Heart left ventricle (tissue), 16 donors: Measurements from ENCODE around the gene PALM3. TPM values are rescaled to one million over a fixed set of nuclear protein-coding genes. Genes with fewer than 3 reads are reported as not detected.

ENCODE experiments used
- ATAC-seq, 4 donors: fragments of 200-7000 bp; cut with Tn5 transposase; one replicate each; pipeline ENCODE4 v1.9.1; 2020 to 2022; ENCODE audit warnings: moderate library complexity in 4 of 4, mild to moderate bottlenecking in 3 of 4, moderate number of reproducible peaks in 1 of 4
- DNase-seq, 5 donors: peaks; one replicate each; pipeline ENCODE4 v3.0.0-alpha.2; 2020
- H3K27ac ChIP-seq, 12 donors: fragments of 200-600 bp; sonication (generic) in 4 of 12; one replicate each; pipeline versions ENCODE4 v1.5.0 to v1.8.0; 2016 to 2022; ENCODE audit warnings: mild to moderate bottlenecking in 2 of 12
- H3K27me3 ChIP-seq, 9 donors: fragments of 200-600 bp; sonication (generic) in 2 of 9; one replicate each; pipeline versions ENCODE4 v1.5.1 to v1.8.0; 2016 to 2022; ENCODE audit warnings: mild to moderate bottlenecking in 3 of 9
- H3K36me3 ChIP-seq, 9 donors: fragments of 200-600 bp; sonication (generic) in 2 of 9; one replicate each; pipeline versions ENCODE4 v1.5.0 to v1.8.0; 2018 to 2022; ENCODE audit warnings: mild to moderate bottlenecking in 2 of 9
- H3K4me1 ChIP-seq, 12 donors: fragments of 200-600 bp; sonication (generic) in 4 of 12; one replicate each; pipeline versions ENCODE4 v1.5.0 to v1.8.0; 2016 to 2022; ENCODE audit warnings: mild to moderate bottlenecking in 3 of 12
- H3K4me3 ChIP-seq, 12 donors: fragments of 200-600 bp; sonication (generic) in 4 of 12; one replicate each; pipeline versions ENCODE4 v1.5.0 to v1.8.0; 2017 to 2022; ENCODE audit warnings: mild to moderate bottlenecking in 9 of 12, moderate library complexity in 4 of 12
- H3K9me3 ChIP-seq, 12 donors: fragments of 200-600 bp; sonication (generic) in 4 of 12; one replicate each; pipeline versions ENCODE4 v1.5.0 to v1.8.0; 2016 to 2022; ENCODE audit warnings: mild to moderate bottlenecking in 1 of 12
- POLR2A ChIP-seq, 2 donors: fragments of 450-650 bp; IDR thresholded peaks; one replicate each; pipeline ENCODE4 v1.6.1; 2017; ENCODE audit warnings: antibody characterized with exemption in 2 of 2, mild to moderate bottlenecking in 2 of 2, moderate library complexity in 2 of 2
- WGBS, 4 donors: extraction: QIAGEN DNeasy Blood & Tissue Kit in 2 of 4; methylation state at CpG; one replicate each; pipeline versions ENCODE4 v1.1.5 to v1.1.7; 2013 to 2018; 5-methylcytosine and 5-hydroxymethylcytosine counted together
- intact Hi-C, 10 donors: fragments of 100-400 bp; cut with DNase I; formaldehyde crosslinking; loops; one replicate each; pipeline versions ENCODE4 v1.11.1 to v1.14.2; 2022
- polyA plus RNA-seq, 2 donors: library from polyadenylated mRNA; stranded (reverse); fragments of 200-250 nt; gene quantifications; one replicate each; pipeline ENCODE4 v1.2.3, GENCODE V29; 2013
- total RNA-seq, 9 donors: library from RNA; depleted of rRNA in 2 of 9; stranded (reverse); fragments of >200 nt in 2 of 9; fragmentation: NEBNext Ultra II Directional in 3 of 9; extraction: Animal tissue kit (Norgen Biotek cat#: 25700) in 3 of 9; gene quantifications; one replicate each; pipeline versions ENCODE4 v1.1.0 to v1.2.4, GENCODE V29; 2016 to 2023
- TF ChIP-seq, protein P1 (sequence below), 12 donors: fragments of 200-600 bp; sonication (generic) in 4 of 12; IDR thresholded peaks; one replicate each; pipeline versions ENCODE4 v1.5.0 to v1.8.0; 2018 to 2022; ENCODE audit warnings: antibody characterized with exemption in 12 of 12, mild to moderate bottlenecking in 5 of 12
- donor health status: ischemic (EF 13 %, LVEDD 7.1; RV severe dilation, severe dysfunction).
- donor health status: healthy with polysubstance abuse.
- donor health status: DM: no; HTN: yes; CAD: no.
- donor health status: DM: no; HTN: no; CAD: no.
- donor health status: ischemic (EF 25% LVEDD 6.9; RV normal size, moderate dysfunction).
- donor health status: ischemic (EF 25% LVEDD 5.7; RV mildly dilated, moderate dysfunction).
- donor health status: healthy.
- donor health status: DM: yes; HTN: yes; CAD: no.
- donor health status: ischemic (EF 35%, LVEDD 5.7; RV mildly dilated, moderate dysfunction).
- donor health status: nonischemic (EF 11% LVEDD 7.7; RV severe dilation, severe dysfunction).
- donor health status: DM: yes; HTN: yes; CAD: no.
- donor health status: PGD.
- donor health status: ischemic (EF 29% LVEDD 5.4; RV normal size, mild dysfunction).
- donor health status: nonischemic (EF 23%, LVEDD 6.1; RV moderate dilation, normal function).

Gene PALM3
- total and polyA plus RNA-seq, 11 donors: 0.06 to 0.60 (median 0.30) TPM; not detected in 6

DNA sequence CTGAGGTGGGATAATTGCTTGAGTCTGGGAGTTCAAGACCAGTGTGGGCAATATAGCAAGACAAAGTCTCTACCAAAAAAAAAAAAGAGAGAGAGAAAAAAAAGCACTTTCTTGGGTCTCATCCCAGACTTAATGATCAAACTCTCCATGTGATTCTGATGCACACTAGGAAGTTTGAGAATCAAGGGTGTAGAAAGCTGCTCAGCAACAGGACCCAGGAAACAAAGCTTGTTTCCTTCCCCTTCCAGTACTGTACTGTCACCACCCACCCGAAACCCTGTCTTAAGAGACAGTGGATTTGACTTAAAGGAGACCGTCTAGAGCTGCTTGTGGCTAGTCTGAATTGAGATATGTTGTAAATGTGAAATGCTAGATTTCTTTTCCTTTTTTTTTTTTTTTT is 16.5 kb upstream of the PALM3 start:
- intact Hi-C loops: loop anchor here in 2 of 10 donors (10.0 kb wide), 3 partner anchors 124 to 484 kb away; partner anchors contain the start of gene DCAF15 (in 1 of the 2)
- Histone ChIP-seq H3K4me1 (peaks cover 4 to 53% (median 24%) of the 10 kb centered on the region in 12 donors), H3K36me3 (no peaks in the 10 kb centered on the region), H3K9me3 (no peaks in the 10 kb centered on the region), H3K27me3 (no peaks in the 10 kb centered on the region), H3K27ac (peak overlapping the region in 1 of 12 donors; percentile 71), H3K4me3 (no peak overlapping the region)
- WGBS, 4 donors: 73 to 86% (median 79%) methylated on average over 2 of the region's 2 CpGs
- ATAC-seq (no peak), DNase-seq (no peak)
- TF ChIP-seq, protein P1, sequence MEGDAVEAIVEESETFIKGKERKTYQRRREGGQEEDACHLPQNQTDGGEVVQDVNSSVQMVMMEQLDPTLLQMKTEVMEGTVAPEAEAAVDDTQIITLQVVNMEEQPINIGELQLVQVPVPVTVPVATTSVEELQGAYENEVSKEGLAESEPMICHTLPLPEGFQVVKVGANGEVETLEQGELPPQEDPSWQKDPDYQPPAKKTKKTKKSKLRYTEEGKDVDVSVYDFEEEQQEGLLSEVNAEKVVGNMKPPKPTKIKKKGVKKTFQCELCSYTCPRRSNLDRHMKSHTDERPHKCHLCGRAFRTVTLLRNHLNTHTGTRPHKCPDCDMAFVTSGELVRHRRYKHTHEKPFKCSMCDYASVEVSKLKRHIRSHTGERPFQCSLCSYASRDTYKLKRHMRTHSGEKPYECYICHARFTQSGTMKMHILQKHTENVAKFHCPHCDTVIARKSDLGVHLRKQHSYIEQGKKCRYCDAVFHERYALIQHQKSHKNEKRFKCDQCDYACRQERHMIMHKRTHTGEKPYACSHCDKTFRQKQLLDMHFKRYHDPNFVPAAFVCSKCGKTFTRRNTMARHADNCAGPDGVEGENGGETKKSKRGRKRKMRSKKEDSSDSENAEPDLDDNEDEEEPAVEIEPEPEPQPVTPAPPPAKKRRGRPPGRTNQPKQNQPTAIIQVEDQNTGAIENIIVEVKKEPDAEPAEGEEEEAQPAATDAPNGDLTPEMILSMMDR (IDR thresholded peaks at IDR 0.05): no peak
- TF ChIP-seq POLR2A (IDR thresholded peaks at IDR 0.05): no peak

DNA sequence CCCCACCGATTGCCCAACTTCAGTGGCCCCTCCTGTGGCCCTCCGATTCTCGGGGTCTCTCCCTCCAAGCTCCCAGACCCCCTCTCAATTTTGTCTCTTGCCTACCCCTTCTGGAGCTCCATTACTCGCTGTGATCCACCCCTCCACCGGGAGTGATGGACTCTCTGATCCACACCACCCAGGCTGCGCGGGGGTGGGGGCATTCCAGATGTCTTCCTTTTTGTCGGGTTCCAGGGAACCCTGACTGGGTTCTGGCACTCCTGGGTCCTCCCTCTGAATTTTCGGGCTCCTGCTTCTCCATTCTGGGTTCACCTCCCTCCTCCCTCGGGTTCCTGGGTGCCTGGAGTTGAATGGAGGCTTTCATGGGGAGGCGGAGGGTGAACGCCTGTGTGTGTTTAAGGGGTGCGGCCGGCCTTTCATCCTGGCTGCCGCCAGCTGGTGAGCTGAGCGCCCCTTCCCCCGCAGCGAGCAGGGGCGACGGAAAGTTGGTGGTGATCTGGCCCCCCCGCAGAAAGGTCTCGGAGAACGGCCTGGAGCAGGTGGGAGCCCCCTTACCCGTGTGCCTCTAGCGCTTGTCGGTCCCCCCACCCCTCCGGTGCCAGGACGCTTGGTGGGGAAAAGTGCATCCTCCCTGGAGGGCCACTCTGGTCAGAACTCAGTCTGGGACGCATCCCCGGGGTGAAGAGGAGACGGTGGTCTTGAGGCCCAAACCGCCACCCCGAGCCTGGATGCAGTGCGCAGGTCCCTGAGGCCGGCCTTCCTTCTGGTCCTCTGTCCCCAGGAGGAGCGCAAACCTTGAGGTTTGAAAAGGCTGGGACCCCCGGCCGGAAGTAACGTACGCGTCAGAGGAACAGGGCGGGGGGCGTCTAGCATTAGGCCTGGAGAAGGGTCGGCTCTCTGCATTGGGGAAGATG is 12.3 kb upstream of the PALM3 start:
- Histone ChIP-seq H3K27me3 (no peaks in the 10 kb centered on the region), H3K4me3 (peak overlapping the region; percentile 45 to 89 (median 74)), H3K27ac (peak overlapping the region; percentile 69 to 98 (median 91)), H3K4me1 (peaks cover 0 to 51% (median 25%) of the 10 kb centered on the region in 12 donors), H3K36me3 (no peaks in the 10 kb centered on the region), H3K9me3 (no peaks in the 10 kb centered on the region)
- TF ChIP-seq, protein P1 (IDR thresholded peaks at IDR 0.05): no peak
- peak in 2 of 4 donors; percentile 1 to 2 for ATAC-seq
- intact Hi-C loops: loop anchor here (1.0 to 10.0 kb wide), 9 partner anchors 43 to 479 kb away; partner anchors contain the start of genes ASF1B (in 5 of the 10), PRKACA (in 2 of the 10), DCAF15 (in 1 of the 10) and RFX1 (in 1 of the 10)
- DNase-seq: peak in 1 of 5 donors; percentile 36
- 3 to 5% (median 4%) methylated on average over 26 to 44 of the region's 44 CpGs for WGBS, 4 donors

DNA sequence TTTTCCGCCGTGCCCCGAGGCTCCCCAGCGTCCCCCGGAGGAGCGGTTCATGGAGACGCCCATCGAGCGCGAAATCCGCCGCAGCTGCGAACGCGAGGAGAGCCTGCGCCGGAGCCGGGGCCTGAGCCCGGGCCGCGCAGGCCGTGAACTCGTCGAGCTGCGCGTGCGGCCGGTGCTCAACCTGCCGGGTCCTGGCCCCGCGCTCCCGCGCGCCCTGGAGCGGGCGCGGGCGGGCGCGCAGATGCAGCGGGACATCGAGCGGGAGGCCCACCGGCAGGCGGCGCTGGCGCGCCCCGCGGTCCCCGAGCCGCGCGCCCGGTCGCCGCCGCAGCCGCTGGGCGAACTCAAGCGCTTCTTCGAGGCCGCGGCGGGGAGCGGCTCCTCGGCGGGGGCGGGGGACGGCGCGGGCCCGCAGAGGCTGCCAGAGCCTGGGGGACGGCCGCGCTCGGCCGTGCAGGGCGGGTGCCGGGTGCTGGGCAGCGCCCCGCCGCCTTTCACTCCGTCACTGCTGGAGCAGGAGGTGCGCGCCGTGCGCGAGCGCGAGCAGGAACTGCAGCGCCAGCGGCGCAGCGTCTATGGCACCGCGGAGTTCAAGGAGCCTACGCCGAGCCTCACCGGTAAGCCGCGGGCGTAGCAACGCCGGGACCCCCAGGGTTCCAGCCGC is 11.5 kb upstream of the PALM3 start:
- intact Hi-C loops: loop anchor here in 7 of 10 donors (1.0 to 10.0 kb wide), 9 partner anchors 44 to 479 kb away; partner anchors contain the start of genes ASF1B (in 2 of the 7), PRKACA (in 2 of the 7), DCAF15 (in 1 of the 7) and RFX1 (in 1 of the 7)
- 0 to 1% (median 0%) methylated on average over 11 to 106 of the region's 106 CpGs for WGBS, 4 donors

More for the DNA sequence above, 11.5 kb upstream of the PALM3 start:
- ATAC-seq (peak; percentile 13 to 62 (median 53)), DNase-seq (peak; percentile 77 to 89 (median 82))
- Histone ChIP-seq H3K9me3 (no peaks in the 10 kb centered on the region), H3K27ac (peak overlapping the region; percentile 69 to 98 (median 91)), H3K4me3 (peak overlapping the region; percentile 56 to 89 (median 74)), H3K36me3 (no peaks in the 10 kb centered on the region), H3K27me3 (no peaks in the 10 kb centered on the region), H3K4me1 (peaks cover 0 to 47% (median 25%) of the 10 kb centered on the region in 12 donors)
- TF ChIP-seq, protein P1 (IDR thresholded peaks at IDR 0.05): peak in 10 of 12 donors; percentile 19 to 89 (median 47)
- peak in 1 of 2 donors; percentile 38 for TF ChIP-seq POLR2A (IDR thresholded peaks at IDR 0.05)
